Fibroblast of mammary gland (primary cell): ENCODE measurements around the gene PRR3.

ENCODE experiments used
- DNase-seq: peaks from one replicate; pipeline ENCODE4 v3.0.0-alpha.2; 2010; ENCODE audit warnings: low read depth
- H3K4me3 ChIP-seq: 2 replicates; pipeline ENCODE4 v1.5.1; 2011; ENCODE audit warnings: low read depth, mild to moderate bottlenecking, low read length, moderate library complexity; ENCODE audit not compliant: control insufficient read depth
- TF ChIP-seq, protein P1 (sequence below): conservative IDR thresholded peaks from 2 replicates; pipeline ENCODE4 v1.5.1; 2011; ENCODE audit warnings: low read depth, low read length, inconsistent platforms; ENCODE audit not compliant: control insufficient read depth, insufficient read depth

The PRR3 gene

GRCh38 chr6:30565772-30566171 lies 8.7 kb downstream of the PRR3 start:
- no peak for DNase-seq
- no peak overlapping the region for H3K4me3 ChIP-seq
- TF ChIP-seq, protein P1, sequence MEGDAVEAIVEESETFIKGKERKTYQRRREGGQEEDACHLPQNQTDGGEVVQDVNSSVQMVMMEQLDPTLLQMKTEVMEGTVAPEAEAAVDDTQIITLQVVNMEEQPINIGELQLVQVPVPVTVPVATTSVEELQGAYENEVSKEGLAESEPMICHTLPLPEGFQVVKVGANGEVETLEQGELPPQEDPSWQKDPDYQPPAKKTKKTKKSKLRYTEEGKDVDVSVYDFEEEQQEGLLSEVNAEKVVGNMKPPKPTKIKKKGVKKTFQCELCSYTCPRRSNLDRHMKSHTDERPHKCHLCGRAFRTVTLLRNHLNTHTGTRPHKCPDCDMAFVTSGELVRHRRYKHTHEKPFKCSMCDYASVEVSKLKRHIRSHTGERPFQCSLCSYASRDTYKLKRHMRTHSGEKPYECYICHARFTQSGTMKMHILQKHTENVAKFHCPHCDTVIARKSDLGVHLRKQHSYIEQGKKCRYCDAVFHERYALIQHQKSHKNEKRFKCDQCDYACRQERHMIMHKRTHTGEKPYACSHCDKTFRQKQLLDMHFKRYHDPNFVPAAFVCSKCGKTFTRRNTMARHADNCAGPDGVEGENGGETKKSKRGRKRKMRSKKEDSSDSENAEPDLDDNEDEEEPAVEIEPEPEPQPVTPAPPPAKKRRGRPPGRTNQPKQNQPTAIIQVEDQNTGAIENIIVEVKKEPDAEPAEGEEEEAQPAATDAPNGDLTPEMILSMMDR = no peak

GRCh38 chr6:30568245-30568644 lies 11.2 kb downstream of the PRR3 start:
- no peak for DNase-seq
- TF ChIP-seq, protein P1 = no peak
- no peak overlapping the region for H3K4me3 ChIP-seq

DNA sequence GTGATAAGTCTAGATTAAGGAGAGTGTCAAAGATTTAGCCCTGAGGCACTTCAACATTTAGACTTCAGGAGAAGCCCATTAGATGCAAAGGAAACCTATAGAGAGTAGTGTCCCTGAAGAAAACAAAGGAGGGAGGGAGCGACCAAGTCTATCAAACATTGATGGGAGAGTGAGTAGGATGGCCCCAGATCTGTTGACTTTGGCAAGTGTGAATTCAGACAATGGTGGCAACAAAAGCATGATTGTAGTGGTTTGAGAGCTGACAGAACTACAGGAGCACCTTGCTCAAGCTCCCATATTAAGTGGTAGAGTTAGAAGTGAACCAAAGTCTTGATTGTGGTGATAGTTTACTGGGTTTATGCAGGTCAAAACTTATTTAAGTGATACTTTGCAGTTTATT lies 13.2 kb downstream of the PRR3 start:
- peak overlapping the region; percentile 92 for H3K4me3 ChIP-seq
- DNase-seq = no peak
- TF ChIP-seq, protein P1 = no peak

GRCh38 chr6:30570740-30571074 lies 13.6 kb downstream of the PRR3 start:
- H3K4me3 ChIP-seq = peak overlapping the region; percentile 92
- no peak for DNase-seq

DNA sequence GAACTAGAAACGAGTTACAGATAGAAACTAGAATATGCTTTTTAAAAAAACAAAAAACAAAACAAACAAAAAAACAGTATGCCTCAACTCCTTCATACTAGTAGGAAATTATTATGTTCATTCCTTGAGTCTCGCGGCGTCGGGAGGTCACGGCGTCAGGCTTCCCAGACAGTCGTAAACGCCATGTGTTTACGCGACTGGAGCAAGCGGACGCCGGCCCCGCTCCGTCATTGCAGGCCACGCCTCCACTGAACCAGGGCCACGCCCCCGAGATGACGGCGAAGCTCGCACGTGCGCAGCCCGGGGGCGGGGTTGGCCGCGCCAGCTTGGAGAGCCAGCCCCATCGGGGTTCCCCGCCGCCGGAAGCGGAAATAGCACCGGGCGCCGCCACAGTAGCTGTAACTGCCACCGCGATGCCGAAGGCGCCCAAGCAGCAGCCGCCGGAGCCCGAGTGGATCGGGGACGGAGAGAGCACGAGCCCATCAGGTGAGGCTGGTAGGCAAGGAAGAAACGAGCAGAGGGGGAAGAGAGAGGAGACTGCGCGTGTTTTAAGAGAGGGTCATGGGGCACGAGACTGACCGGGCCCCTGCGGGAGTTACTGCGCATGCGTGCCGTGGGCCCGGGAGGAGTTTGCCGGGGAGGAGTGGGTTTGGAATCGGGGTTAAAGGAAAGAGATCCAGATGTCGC lies 14.1 kb downstream of the PRR3 start, which contains the start of gene ABCF1:
Gene ABCF1 (plus strand): TSS at position 368 of the 687 bp plus-strand sequence. CDS start 46 bp downstream, at position 414.
- DNase-seq = peak; percentile 95
- TF ChIP-seq, protein P1 = no peak
- peak within 1 kb of the TSS; percentile 92 for H3K4me3 ChIP-seq

More at GRCh38 chr6:30570740-30571074, 13.6 kb downstream of the PRR3 start:
- TF ChIP-seq, protein P1 = no peak

DNA sequence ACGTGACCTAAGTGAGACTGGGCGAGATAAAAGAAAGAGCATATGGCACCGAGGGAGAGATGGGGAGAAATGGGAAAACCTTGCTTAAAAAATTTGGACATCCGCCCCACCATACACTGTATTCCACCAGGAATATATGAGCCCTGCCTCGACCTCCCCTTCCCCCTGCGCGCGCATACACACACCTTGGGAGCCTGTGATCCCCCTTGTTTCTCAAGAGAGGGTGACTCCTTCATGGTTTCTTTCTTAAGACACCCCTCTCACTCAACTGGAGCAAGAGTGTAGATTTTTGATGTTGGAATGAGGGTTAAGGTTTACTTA lies 14.6 kb downstream of the PRR3 start:
- TF ChIP-seq, protein P1 = no peak
- no peak for DNase-seq
- H3K4me3 ChIP-seq = peak overlapping the region; percentile 92

DNA sequence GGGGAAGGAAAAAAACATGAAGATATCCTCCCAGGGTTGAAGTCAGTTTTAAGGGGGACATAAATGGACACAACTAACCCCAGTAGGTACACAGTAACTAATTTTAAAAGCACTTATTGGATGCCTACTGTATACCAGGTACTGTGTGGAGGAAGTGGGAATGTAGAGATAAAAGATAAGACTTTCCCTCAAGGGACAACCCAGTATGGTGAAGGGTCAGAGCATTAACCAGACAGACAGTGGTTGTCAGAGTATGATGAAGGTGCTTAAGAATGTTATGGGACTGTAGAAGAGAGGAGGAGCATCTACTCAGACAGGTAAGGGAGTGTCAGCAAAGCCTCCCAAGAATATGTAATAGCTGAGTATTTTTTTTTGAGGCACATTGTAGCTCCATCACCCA lies 15.1 kb downstream of the PRR3 start:
- H3K4me3 ChIP-seq = peak overlapping the region; percentile 92
- TF ChIP-seq, protein P1 = no peak
- DNase-seq = no peak
